MM.1S (cell line): Measurements from ENCODE around the gene NUCKS1.

Experiments used
- CTCF ChIP-seq: fragments of 300-600 bp; sonication (generic); IDR thresholded peaks from 2 replicates; pipeline ENCODE4 v1.5.1; 2016; ENCODE audit warnings: antibody characterized with exemption, low read length, mixed read lengths
- EZH2 ChIP-seq: fragments of 300-600 bp; sonication (generic); optimal IDR thresholded peaks from 2 replicates; pipeline ENCODE3; 2017; ENCODE audit warnings: low read depth, mild to moderate bottlenecking, antibody characterized with exemption, low read length, mixed read lengths
- EZH2phosphoT487 ChIP-seq: fragments of 300-600 bp; sonication (generic); IDR thresholded peaks from 2 replicates; pipeline ENCODE4 v1.6.1; 2018; ENCODE audit warnings: antibody characterized with exemption, low read length

DNA sequence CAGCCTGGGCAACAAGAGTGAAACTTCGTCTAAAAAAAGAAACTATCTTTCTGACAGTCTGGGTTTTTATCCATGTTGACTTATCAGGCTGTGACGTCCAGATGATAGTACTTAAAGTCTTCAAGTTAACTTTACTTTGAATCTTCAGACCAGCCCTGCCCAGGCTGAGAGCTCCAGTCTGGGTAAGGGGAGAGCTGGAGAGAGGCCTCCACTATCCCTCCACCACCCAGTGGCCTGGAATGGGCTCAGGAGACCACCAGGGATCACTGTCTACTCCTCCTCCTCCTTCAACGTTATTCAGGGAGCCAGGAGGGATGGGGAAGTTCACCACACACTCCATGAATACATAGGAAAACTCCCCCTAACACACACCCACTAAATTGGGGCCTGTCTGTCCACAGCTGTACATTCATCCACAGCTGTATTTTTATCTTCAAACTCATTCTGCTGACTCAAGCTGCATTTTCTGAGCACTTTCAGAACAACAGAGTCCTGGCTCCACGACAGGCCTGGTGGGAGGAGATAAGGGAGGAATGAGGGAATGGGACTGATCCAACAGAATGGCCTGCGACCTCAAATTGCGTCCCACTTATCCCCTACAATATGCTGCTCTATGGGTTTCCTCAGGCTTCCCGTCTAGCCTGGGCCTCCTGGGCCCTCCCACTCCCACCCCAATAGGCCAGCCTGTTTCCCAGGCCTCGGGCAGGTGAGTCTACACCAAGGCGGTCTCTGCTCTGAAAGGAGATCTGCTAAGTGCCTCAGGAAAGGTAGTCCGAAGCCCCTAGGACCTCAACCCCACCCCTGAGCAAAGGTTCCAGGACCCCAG lies 71.5 kb downstream of the NUCKS1 start:
- no peak for TF ChIP-seq CTCF
- no peak for TF ChIP-seq EZH2
- TF ChIP-seq EZH2phosphoT487: no peak
